GOT3 (cell line): ENCODE results near the gene CPT1B.
A peak's percentile ranks its signal among the peaks of the same experiment; 100 is the strongest.

Source experiments
- DNase-seq: peaks from one replicate; lab custom pipeline; 2025; ENCODE audit warnings: mixed read lengths; lab: John Stamatoyannopoulos, UW

Gene CPT1B

GRCh38 chr22:50585781-50586180 lies 7.6 kb upstream of the CPT1B start:
- no peak for DNase-seq

GRCh38 chr22:50585238-50585637 lies 7.0 kb upstream of the CPT1B start:
- no peak for DNase-seq

GRCh38 chr22:50584106-50585096 lies 6.2 kb upstream of the CPT1B start:
- no peak for DNase-seq

- DNase-seq, result no peak
Measured at GRCh38 chr22:50583294-50583861, 5.2 kb upstream of the CPT1B start.

- peak; percentile 89 for DNase-seq
Measured at GRCh38 chr22:50582493-50583293, 4.5 kb upstream of the CPT1B start, which contains the start of gene CHKB. TSS of gene CHKB (minus strand) at chr22:50582849. CDS start at chr22:50582781, 68 bp downstream.

GRCh38 chr22:50581950-50582492 lies 3.8 kb upstream of the CPT1B start:
- no peak for DNase-seq

- DNase-seq, result no peak
Measured at GRCh38 chr22:50581031-50581949, 3.1 kb upstream of the CPT1B start.

- DNase-seq, result no peak
Measured at GRCh38 chr22:50579752-50580151, 1.5 kb upstream of the CPT1B start.

GRCh38 chr22:50578776-50579310 lies 616 bp upstream of the CPT1B start:
- no peak for DNase-seq

GRCh38 chr22:50577697-50577986 lies 585 bp downstream of the CPT1B start:
- DNase-seq, result no peak

GRCh38 chr22:50576806-50577696 lies 1.2 kb downstream of the CPT1B start:
- DNase-seq, result no peak

- DNase-seq, result no peak
Measured at GRCh38 chr22:50576070-50576469, 2.2 kb downstream of the CPT1B start.

GRCh38 chr22:50575426-50575941 lies 2.7 kb downstream of the CPT1B start:
- no peak for DNase-seq

- no peak for DNase-seq
Measured at GRCh38 chr22:50574383-50574755, 3.9 kb downstream of the CPT1B start.

GRCh38 chr22:50573491-50574382 lies 4.5 kb downstream of the CPT1B start:
- DNase-seq, result no peak

GRCh38 chr22:50572965-50573364 lies 5.3 kb downstream of the CPT1B start:
- no peak for DNase-seq

- DNase-seq, result no peak
Measured at GRCh38 chr22:50571264-50572175, 6.7 kb downstream of the CPT1B start.

GRCh38 chr22:50570861-50571260 lies 7.4 kb downstream of the CPT1B start:
- DNase-seq, result no peak
